Measurements from ENCODE around the gene KRTAP5-2. TPM values are rescaled to one million over a fixed set of nuclear protein-coding genes. Genes with fewer than 3 reads are reported as not detected.
"Not testable (repeated sequence)": the region's sequence is repeated elsewhere in the genome, so short reads cannot be mapped to it uniquely, and the experiment has no call there.

Gene KRTAP5-2
- total RNA-seq (2014; rRNA removed) (not detected in 2 replicates), Bru-seq, nascent RNA (not detected), BruChase-seq, experiment 1, labeled RNA remaining after a 6-hour chase (not detected), BruChase-seq, experiment 2, labeled RNA remaining after a 2-hour chase (not detected)
- long read RNA-seq = 0 reads

GRCh38 chr11:1597994-1598380 lies at the start of gene KRTAP5-2:
KRTAP5-2 (minus strand) TSS chr11:1598294; CDS start chr11:1598250, 44 bp downstream.
- Histone ChIP-seq H3K4me2 (ENCODE audit: low read length) (no peak within 1 kb of the TSS), H3K4me3 (ENCODE audit: low read length) (no peak within 1 kb of the TSS), H3K27me3 (ENCODE audit: low read length) (peaks cover 30% of the 10 kb centered on the region), H2AFZ (ENCODE audit: low read length) (no peak within 1 kb of the TSS), H3K9me2 (replicated peaks; ENCODE audit: low read length) (no peaks in the 10 kb centered on the region), H3F3A (ENCODE audit: low read length, unreplicated experiment) (no peaks in the 10 kb centered on the region), H3K9me3 (ENCODE audit: low read length) (no peaks in the 10 kb centered on the region), H3K27ac (ENCODE audit: low read length) (no peak within 1 kb of the TSS), H3K79me2 (ENCODE audit: low read length) (no peaks in the 10 kb centered on the region), H3K4me1 (ENCODE audit: insufficient read depth, low read length) (no peaks in the 10 kb centered on the region), H3K36me3 (ENCODE audit: low read depth, low read length) (no peaks in the 10 kb centered on the region), H4K20me1 (ENCODE audit: low read length) (no peaks in the 10 kb centered on the region), H3K9ac (ENCODE audit: low read length) (no peak within 1 kb of the TSS)
- ATAC-seq (no peak), DNase-seq (no peak)
- TF ChIP-seq EZH2phosphoT487 (IDR thresholded peaks at IDR 0.05; ENCODE audit: borderline replicate concordance, low read length) = no peak
- TF ChIP-seq, protein P1, sequence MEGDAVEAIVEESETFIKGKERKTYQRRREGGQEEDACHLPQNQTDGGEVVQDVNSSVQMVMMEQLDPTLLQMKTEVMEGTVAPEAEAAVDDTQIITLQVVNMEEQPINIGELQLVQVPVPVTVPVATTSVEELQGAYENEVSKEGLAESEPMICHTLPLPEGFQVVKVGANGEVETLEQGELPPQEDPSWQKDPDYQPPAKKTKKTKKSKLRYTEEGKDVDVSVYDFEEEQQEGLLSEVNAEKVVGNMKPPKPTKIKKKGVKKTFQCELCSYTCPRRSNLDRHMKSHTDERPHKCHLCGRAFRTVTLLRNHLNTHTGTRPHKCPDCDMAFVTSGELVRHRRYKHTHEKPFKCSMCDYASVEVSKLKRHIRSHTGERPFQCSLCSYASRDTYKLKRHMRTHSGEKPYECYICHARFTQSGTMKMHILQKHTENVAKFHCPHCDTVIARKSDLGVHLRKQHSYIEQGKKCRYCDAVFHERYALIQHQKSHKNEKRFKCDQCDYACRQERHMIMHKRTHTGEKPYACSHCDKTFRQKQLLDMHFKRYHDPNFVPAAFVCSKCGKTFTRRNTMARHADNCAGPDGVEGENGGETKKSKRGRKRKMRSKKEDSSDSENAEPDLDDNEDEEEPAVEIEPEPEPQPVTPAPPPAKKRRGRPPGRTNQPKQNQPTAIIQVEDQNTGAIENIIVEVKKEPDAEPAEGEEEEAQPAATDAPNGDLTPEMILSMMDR (conservative IDR thresholded peaks at IDR 0.05; ENCODE audit: low read depth, low read length) = no peak
- TF ChIP-seq EZH2 (IDR thresholded peaks at IDR 0.05; ENCODE audit: low read length, unreplicated experiment) = no peak
- CTCF ChIA-PET = interaction anchor here (0.7 kb wide), 1 partner anchor 499 kb away, joined by 3 read pairs; no protein-coding TSS in a partner anchor
- BruUV-seq (replicated peaks) = no TSS peak
- POLR2A ChIA-PET (ENCODE audit: unreplicated experiment) = no interaction called here
- intact Hi-C loops (cut with micrococcal nuclease) = no loop called here

DNA sequence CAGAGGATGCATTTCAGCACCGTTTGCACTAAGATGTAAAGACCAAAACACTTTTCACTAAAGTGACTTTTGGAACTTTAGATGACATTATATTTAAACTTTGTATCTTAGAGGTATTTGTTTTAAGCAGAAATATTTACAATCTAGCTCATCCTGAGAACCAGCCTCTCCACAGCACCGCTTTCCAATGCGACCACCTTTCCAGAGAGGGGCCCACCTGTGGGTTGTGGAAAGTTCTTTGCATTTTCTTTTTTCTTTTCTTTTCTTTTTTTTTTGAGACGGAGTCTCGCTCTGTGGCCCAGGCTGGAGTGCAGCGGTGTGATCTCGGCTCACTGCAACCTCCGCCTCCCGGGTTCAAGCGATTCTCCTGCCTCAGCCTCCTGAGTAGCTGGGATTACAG lies 48.4 kb upstream of the KRTAP5-2 start:
- H3K27me3 ChIP-seq (ENCODE audit: low read length); H4K20me1 ChIP-seq (ENCODE audit: low read length); ATAC-seq; H3K9me2 ChIP-seq (replicated peaks; ENCODE audit: low read length); H3K36me3 ChIP-seq (ENCODE audit: low read depth, low read length); DNase-seq; H3F3A ChIP-seq (ENCODE audit: low read length, unreplicated experiment); H3K9ac ChIP-seq (ENCODE audit: low read length); H3K4me1 ChIP-seq (ENCODE audit: insufficient read depth, low read length); H3K4me3 ChIP-seq (ENCODE audit: low read length); H3K9me3 ChIP-seq (ENCODE audit: low read length); POLR2A ChIA-PET (ENCODE audit: unreplicated experiment); H2AFZ ChIP-seq (ENCODE audit: low read length); H3K27ac ChIP-seq (ENCODE audit: low read length); H3K4me2 ChIP-seq (ENCODE audit: low read length); H3K79me2 ChIP-seq (ENCODE audit: low read length); intact Hi-C loops (cut with micrococcal nuclease); BruUV-seq (replicated peaks): not testable (repeated sequence)
- CTCF ChIA-PET = interaction anchor here (0.6 kb wide), 3 partner anchors 53 to 390 kb away, joined by 3 to 5 read pairs (median 4); no protein-coding TSS in a partner anchor

DNA sequence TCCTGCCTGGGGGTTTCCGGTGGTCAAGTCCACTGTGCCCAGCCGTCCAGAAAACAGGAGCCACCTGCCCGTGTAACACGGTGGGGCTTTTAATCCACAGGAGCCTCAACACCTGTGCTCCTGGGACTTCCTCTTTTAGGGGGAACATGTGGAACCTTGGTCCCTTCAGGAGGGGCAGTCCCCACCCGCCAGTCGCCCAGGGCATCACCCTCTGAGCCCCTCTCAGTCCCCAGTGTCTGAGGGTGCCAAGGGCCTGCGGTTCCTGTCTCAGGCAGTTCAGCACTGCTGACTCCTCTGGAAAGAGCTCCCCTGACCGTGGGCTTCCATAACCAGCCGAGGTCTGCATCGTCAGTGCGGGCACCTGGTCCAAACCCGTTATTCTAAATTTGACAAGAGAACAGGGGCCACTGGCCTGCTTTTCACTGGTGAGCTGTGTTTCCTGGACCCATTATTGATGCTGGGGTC lies 47.3 kb upstream of the KRTAP5-2 start:
- no peaks in the 10 kb centered on the region for H3K36me3 ChIP-seq (ENCODE audit: low read depth, low read length)
- no peak for TF ChIP-seq EZH2 (IDR thresholded peaks at IDR 0.05; ENCODE audit: low read length, unreplicated experiment)
- H3K9me2 ChIP-seq (replicated peaks; ENCODE audit: low read length) = no peaks in the 10 kb centered on the region
- BruUV-seq (replicated peaks) = no TSS peak
- H3K9me3 ChIP-seq (ENCODE audit: low read length) = no peaks in the 10 kb centered on the region
- ATAC-seq (no peak), DNase-seq (no peak)
- H3K79me2 ChIP-seq (ENCODE audit: low read length) = no peaks in the 10 kb centered on the region
- POLR2A ChIA-PET (ENCODE audit: unreplicated experiment) = no interaction called here
- no peaks in the 10 kb centered on the region for H3F3A ChIP-seq (ENCODE audit: low read length, unreplicated experiment)
- H3K9ac ChIP-seq (ENCODE audit: low read length) = no peak overlapping the region
- no peak overlapping the region for H2AFZ ChIP-seq (ENCODE audit: low read length)
- no peak overlapping the region for H3K27ac ChIP-seq (ENCODE audit: low read length)
- intact Hi-C loops (cut with micrococcal nuclease) = no loop called here
- CTCF ChIA-PET = no interaction called here
- H3K4me1 ChIP-seq (ENCODE audit: insufficient read depth, low read length) = no peaks in the 10 kb centered on the region
- H3K27me3 ChIP-seq (ENCODE audit: low read length) = 0 out of 2 replicates have a peak, but pooled peaks cover 9% of the 10 kb centered on the region
- no peak overlapping the region for H3K4me3 ChIP-seq (ENCODE audit: low read length)
- no peak overlapping the region for H3K4me2 ChIP-seq (ENCODE audit: low read length)
- H4K20me1 ChIP-seq (ENCODE audit: low read length) = no peaks in the 10 kb centered on the region

Data from PC-3 (cell line).